ENCODE data around the gene PKN1. TPM values are rescaled to one million over a fixed set of nuclear protein-coding genes. Genes with fewer than 3 reads are reported as not detected.

The PKN1 gene
- total and polyA plus RNA-seq, 8 donors: 50.5 to 91.5 (median 64.2) TPM

- Histone ChIP-seq H3K27ac (no peak overlapping the region), H3K4me1 (peaks cover 0 to 14% (median 0%) of the 10 kb centered on the region in 3 donors), H3K27me3 (no peaks in the 10 kb centered on the region), H3K36me3 (no peaks in the 10 kb centered on the region), H3K9me3 (no peaks in the 10 kb centered on the region), H3K4me3 (no peak overlapping the region)
- intact Hi-C loops (cut with DNase I): no loop called here
- FAIRE-seq: no peak
- 72 to 73% methylated on average over 3 of the region's 3 CpGs for WGBS, 2 donors
- DNase-seq: no peak
- no peak for ATAC-seq
- TF ChIP-seq CTCF (IDR thresholded peaks at IDR 0.05): no peak
These were observed 2.4 kb upstream of the PKN1 start for GRCh38 chr19:14430712-14431111.

GRCh38 chr19:14433554-14434501 is 722 bp downstream of the PKN1 start:
- intact Hi-C loops (cut with DNase I): no loop called here
- Histone ChIP-seq H3K9me3 (no peaks in the 10 kb centered on the region), H3K27ac (peak overlapping the region; percentile 35 to 68 (median 50)), H3K4me3 (peak overlapping the region; percentile 74 to 93 (median 88)), H3K36me3 (no peaks in the 10 kb centered on the region), H3K4me1 (peaks cover 0 to 14% (median 0%) of the 10 kb centered on the region in 3 donors), H3K27me3 (no peaks in the 10 kb centered on the region)
- peak; percentile 43 to 82 (median 64) for DNase-seq
- peak; percentile 56 to 73 (median 58) for ATAC-seq
- TF ChIP-seq CTCF (IDR thresholded peaks at IDR 0.05): no peak
- WGBS, 2 donors: 2 to 5% methylated on average over 31 to 52 of the region's 52 CpGs
- FAIRE-seq: no peak

GRCh38 chr19:14434543-14435319 is 1.6 kb downstream of the PKN1 start:
- H3K9me3 ChIP-seq: no peaks in the 10 kb centered on the region
- peak overlapping the region in 2 of 4 donors; percentile 92 to 93 for H3K4me3 ChIP-seq
- no peak for TF ChIP-seq CTCF (IDR thresholded peaks at IDR 0.05)
- intact Hi-C loops (cut with DNase I): no loop called here
- H3K4me1 ChIP-seq: peaks cover 0 to 16% (median 0%) of the 10 kb centered on the region in 3 donors
- FAIRE-seq (no peak), ATAC-seq (peak; percentile 29 to 68 (median 52)), DNase-seq (peak in 5 of 6 donors; percentile 21 to 72 (median 46))
- WGBS, 2 donors: 57 to 58% methylated on average over 22 to 23 of the region's 23 CpGs
- no peaks in the 10 kb centered on the region for H3K27me3 ChIP-seq
- H3K36me3 ChIP-seq: no peaks in the 10 kb centered on the region
- peak overlapping the region in 3 of 4 donors; percentile 35 to 68 (median 48) for H3K27ac ChIP-seq

- H3K36me3 ChIP-seq: no peaks in the 10 kb centered on the region
- ATAC-seq: no peak
- no peak for DNase-seq
- no peaks in the 10 kb centered on the region for H3K27me3 ChIP-seq
- TF ChIP-seq CTCF (IDR thresholded peaks at IDR 0.05): no peak
- no peaks in the 10 kb centered on the region for H3K9me3 ChIP-seq
- peak overlapping the region in 1 of 4 donors; percentile 48 for H3K27ac ChIP-seq
- no peak for FAIRE-seq
- intact Hi-C loops (cut with DNase I): no loop called here
- WGBS, 2 donors: 77 to 80% methylated on average over 17 of the region's 17 CpGs
- H3K4me3 ChIP-seq: no peak overlapping the region
- H3K4me1 ChIP-seq: peaks cover 0 to 16% (median 0%) of the 10 kb centered on the region in 3 donors
These were observed 2.4 kb downstream of the PKN1 start for GRCh38 chr19:14435320-14436050.

Data from pancreas (tissue), 10 donors.